HepG2 (cell line): ENCODE results near the gene OR2T6. TPM values are rescaled to one million over a fixed set of nuclear protein-coding genes. Genes with fewer than 3 reads are reported as not detected.

Experiments
- ATAC-seq: fragments of 200-7000 bp; cut with Tn5 transposase; 3 replicates; pipeline ENCODE4 v1.9.1; 2020; ENCODE audit warnings: mild to moderate bottlenecking, moderate library complexity
- BruUV-seq: library from RNA; stranded (reverse); fragments of 400-500 nt; replicated peaks from 2 replicates; lab custom pipeline; 2021; lab: Mats Ljungman, UMichigan
- CTCF ChIA-PET: fragments of 300-600 bp; formaldehyde crosslinking; extraction: SDS; loops from one replicate; lab custom pipeline; 2021; ENCODE audit warnings: low total read pairs, inconsistent platforms, low intra/inter-chr PET ratio; lab: Yijun Ruan, JAX
- POLR2A ChIA-PET: fragments of 350-600 bp; sonication (Branson Sonifier 250); formaldehyde crosslinking; loops from one replicate; lab custom pipeline; 2020; ENCODE audit warnings: antibody characterized with exemption, inconsistent platforms; lab: Yijun Ruan, JAX
- DNase-seq: peaks from one replicate; pipeline ENCODE4 v3.0.0-alpha.2; 2015; ENCODE audit warnings: low spot score
- FAIRE-seq: peaks from 3 replicates; lab custom pipeline; 2011; peaks lifted over from hg19 to GRCh38; lab: Jason Lieb, UNC
- H2AFZ ChIP-seq: one replicate; pipeline ENCODE4 v1.6.1; 2011; ENCODE audit warnings: low read length, inconsistent platforms
- H3K27ac ChIP-seq: fragments of 300-600 bp; 3 replicates; pipeline ENCODE4 v1.8.0; 2011; ENCODE audit warnings: mixed run types, mild to moderate bottlenecking, mixed read lengths, low read length, inconsistent platforms; ENCODE audit not compliant: insufficient read depth; ENCODE audit errors: extremely low read length
- H3K27me3 ChIP-seq, 2 experiments: fragments of 200-600 bp in 1 of 2; 2 replicates in 1 of 2; 3 replicates in 1 of 2; pipeline versions ENCODE4 v1.6.0 to v1.8.0; 2011; ENCODE audit warnings: low read length in 2 of 2, mild to moderate bottlenecking in 2 of 2, moderate library complexity in 2 of 2, inconsistent platforms in 1 of 2; ENCODE audit not compliant: insufficient read depth in 2 of 2, control insufficient read depth in 1 of 2
- H3K36me3 ChIP-seq, 2 experiments: fragments of 200-600 bp in 1 of 2; replicated peaks in 1 of 2; 2 replicates in 1 of 2; 3 replicates in 1 of 2; pipeline versions ENCODE4 v1.5.1 to v1.8.0; 2011; ENCODE audit warnings: low read length in 2 of 2, inconsistent platforms in 1 of 2; ENCODE audit not compliant: insufficient read depth in 2 of 2, control insufficient read depth in 1 of 2
- H3K4me1 ChIP-seq: 2 replicates; pipeline ENCODE4 v1.5.1; 2012; ENCODE audit warnings: low read length, inconsistent platforms; ENCODE audit not compliant: insufficient read depth
- H3K4me2 ChIP-seq: 2 replicates; pipeline ENCODE4 v1.6.0; 2011; ENCODE audit warnings: low read depth, low read length, inconsistent platforms
- H3K4me3 ChIP-seq, 3 experiments: fragments of 200-600 bp in 1 of 3; sonication (generic), shearing (Covaris generic) in 1 of 3; replicated peaks in 1 of 3; 2 replicates each; pipeline ENCODE4 v1.5.1; 2011 to 2016; ENCODE audit warnings: low read length in 3 of 3, inconsistent platforms in 2 of 3, low read depth in 2 of 3, mild to moderate bottlenecking in 2 of 3, control low read depth in 1 of 3, mixed read lengths in 1 of 3; ENCODE audit not compliant: insufficient read depth in 1 of 3
- H3K79me2 ChIP-seq: one replicate; pipeline ENCODE4 v1.6.1; 2011; ENCODE audit warnings: low read length, inconsistent platforms; ENCODE audit not compliant: insufficient read depth
- H3K9ac ChIP-seq: 2 replicates; pipeline ENCODE4 v1.6.0; 2011; ENCODE audit warnings: mild to moderate bottlenecking, low read depth, low read length, inconsistent platforms; ENCODE audit not compliant: insufficient read depth
- H3K9me3 ChIP-seq: 2 replicates; pipeline ENCODE4 v1.5.1; 2012; ENCODE audit warnings: mild to moderate bottlenecking, low read length
- H4K20me1 ChIP-seq: 2 replicates; pipeline ENCODE4 v1.6.0; 2011; ENCODE audit warnings: inconsistent platforms, mild to moderate bottlenecking, low read length, moderate library complexity; ENCODE audit not compliant: insufficient read depth
- ATF4 ChIP-seq, 2 experiments: fragments of 450-650 bp in 1 of 2; sonication (generic) in 1 of 2; formaldehyde crosslinking; IDR thresholded peaks; 2 replicates each; pipeline versions ENCODE4 v1.5.0 to v1.8.0; 2020 to 2022; ENCODE audit warnings: mild to moderate bottlenecking in 1 of 2, missing genetic modification reagents in 1 of 2
- CC2D1A ChIP-seq: sonication (generic); formaldehyde crosslinking; IDR thresholded peaks from 2 replicates; pipeline ENCODE4 v1.8.1; 2023; ENCODE audit warnings: mild to moderate bottlenecking, missing genetic modification reagents
- CHD4 ChIP-seq: fragments of 200-600 bp; sonication (generic); IDR thresholded peaks from 2 replicates; pipeline ENCODE4 v1.7.0; 2017; ENCODE audit warnings: mild to moderate bottlenecking, low read length, borderline replicate concordance
- DR1 ChIP-seq: sonication (generic); formaldehyde crosslinking; IDR thresholded peaks from 2 replicates; pipeline ENCODE4 v1.8.0; 2021; ENCODE audit warnings: mild to moderate bottlenecking, missing genetic modification reagents, inconsistent platforms
- HCFC1 ChIP-seq: fragments of 150-350 bp; IDR thresholded peaks from 2 replicates; pipeline ENCODE4 v1.6.1; 2014; ENCODE audit warnings: low read depth, low read length
- HOXA5 ChIP-seq: sonication (generic); formaldehyde crosslinking; IDR thresholded peaks from 2 replicates; pipeline ENCODE4 v1.4.0; 2020; ENCODE audit warnings: missing genetic modification reagents
- MXD3 ChIP-seq: IDR thresholded peaks from 2 replicates; pipeline ENCODE4 v1.6.1; 2016; ENCODE audit warnings: mild to moderate bottlenecking, missing biosample characterization, missing genetic modification reagents
- RNF2 ChIP-seq: fragments of 450-650 bp; conservative IDR thresholded peaks from 2 replicates; pipeline ENCODE4 v1.6.1; 2016; ENCODE audit warnings: low read depth
- SCMH1 ChIP-seq: sonication (generic); formaldehyde crosslinking; IDR thresholded peaks from 2 replicates; pipeline ENCODE4 v1.9.0; 2021; ENCODE audit warnings: missing genetic modification reagents, mild to moderate bottlenecking, borderline replicate concordance
- ZBTB43 ChIP-seq: sonication (generic); formaldehyde crosslinking; conservative IDR thresholded peaks from 2 replicates; pipeline ENCODE4 v1.4.0; 2020; ENCODE audit warnings: missing genetic modification reagents
- ZNF350 ChIP-seq: sonication (generic); formaldehyde crosslinking; IDR thresholded peaks from 2 replicates; pipeline ENCODE4 v1.4.0; 2020; ENCODE audit warnings: mild to moderate bottlenecking, low read depth, missing genetic modification reagents, borderline replicate concordance
- ZNF414 ChIP-seq: sonication (generic); formaldehyde crosslinking; IDR thresholded peaks from 2 replicates; pipeline ENCODE4 v1.5.0; 2020; ENCODE audit warnings: missing genetic modification reagents
- ZNF430 ChIP-seq: sonication (generic); formaldehyde crosslinking; IDR thresholded peaks from 2 replicates; pipeline ENCODE4 v1.9.0; 2021; ENCODE audit warnings: mild to moderate bottlenecking, missing genetic modification reagents
- WGBS: methylation state at CpG from one replicate; pipeline ENCODE4 v1.1.6; 2017; ENCODE audit warnings: low lambda C conversion rate; 5-methylcytosine and 5-hydroxymethylcytosine counted together
- in situ Hi-C: cut with HindIII; loops from 2 replicates; pipeline ENCODE4 v1.10.0; 2017; ENCODE audit warnings: low pct_unique_long_range_greater_than_20kb; ENCODE audit not compliant: extremely low pct_ligation_motif_present
- intact Hi-C: fragments of 100-400 bp; cut with micrococcal nuclease; formaldehyde crosslinking; loops from one replicate; pipeline ENCODE4 v1.10.0; 2022; ENCODE audit not compliant: unreplicated experiment
- polyA plus RNA-seq, 8 experiments: library from polyadenylated mRNA; depleted of rRNA in 3 of 8; stranded (reverse) in 7 of 8; unstranded in 1 of 8; fragments of >200 nt; fragmentation: Illumina TruSeq in 4 of 8; extraction: Trizol in 4 of 8; gene quantifications; 2 replicates each; pipeline versions ENCODE4 v1.2.1 to v1.2.3, GENCODE V29; 2011 to 2016; ENCODE audit warnings: low read depth in 4 of 8, missing spikeins in 1 of 8, mixed read lengths in 1 of 8; ENCODE audit not compliant: insufficient read depth in 1 of 8
- total RNA-seq, 5 experiments: library from RNA; depleted of rRNA; stranded (reverse); fragments of >200 nt; fragmentation: Illumina TruSeq; extraction: Trizol; gene quantifications; 2 replicates each; pipeline ENCODE4 v1.2.3, GENCODE V29; 2016; ENCODE audit warnings: low read depth in 1 of 5

The OR2T6 gene
- total and polyA plus RNA-seq, 2 of the 13 experiments (the other 11 are each of a cell fraction or from before 2014, with no cell fraction given), result not detected

- no peaks in the 10 kb centered on the region for H3K36me3 ChIP-seq
- no peaks in the 10 kb centered on the region for H3K79me2 ChIP-seq
- no peaks in the 10 kb centered on the region for H3K27me3 ChIP-seq
- ATAC-seq (no peak), DNase-seq (no peak), FAIRE-seq (no peak)
- H3K4me1 ChIP-seq, result no peaks in the 10 kb centered on the region
- H3K9ac ChIP-seq, result no peak overlapping the region
- ChIA-PET POLR2A (no interaction called here), CTCF (no interaction called here)
- no peak overlapping the region for H3K4me2 ChIP-seq
- TF ChIP-seq SCMH1 (CRISPR knock-in tag) (no peak), ZNF350 (CRISPR knock-in tag) (no peak), ZNF414 (CRISPR knock-in tag) (no peak)
- no peak overlapping the region for H2AFZ ChIP-seq
- no peak overlapping the region for H3K27ac ChIP-seq
- H4K20me1 ChIP-seq, result no peaks in the 10 kb centered on the region
- in situ Hi-C loops, result no loop called here
- intact Hi-C loops, result no loop called here
- 0% methylated on average over 3 of the region's 3 CpGs for WGBS
- H3K9me3 ChIP-seq, result peaks cover 89% of the 10 kb centered on the region
- BruUV-seq, result no TSS peak
- H3K4me3 ChIP-seq, result no peak overlapping the region
These were observed 40.7 kb downstream of the OR2T6 start for GRCh38 chr1:248416226-248416625.

GRCh38 chr1:248417854-248418253 is 42.3 kb downstream of the OR2T6 start:
- Histone ChIP-seq H3K4me1 (no peaks in the 10 kb centered on the region), H3K4me3 (no peak overlapping the region), H3K27ac (no peak overlapping the region), H3K27me3 (no peaks in the 10 kb centered on the region), H3K9me3 (peaks cover 77% of the 10 kb centered on the region), H3K36me3 (no peaks in the 10 kb centered on the region), H3K79me2 (no peaks in the 10 kb centered on the region), H2AFZ (no peak overlapping the region), H4K20me1 (no peaks in the 10 kb centered on the region), H3K9ac (no peak overlapping the region), H3K4me2 (no peak overlapping the region)
- ATAC-seq (no peak), FAIRE-seq (no peak), DNase-seq (no peak)
- no peak for TF ChIP-seq CC2D1A (CRISPR knock-in tag)
- TF ChIP-seq CHD4, result no peak
- no peak for TF ChIP-seq RNF2
- TF ChIP-seq DR1 (CRISPR knock-in tag), result no peak
- TF ChIP-seq ATF4 (CRISPR knock-in tag; IDR thresholded peaks at IDR 0.05), result no peak
- TF ChIP-seq MXD3 (CRISPR knock-in tag), result no peak
- no peak for TF ChIP-seq HOXA5 (CRISPR knock-in tag)
- TF ChIP-seq ZBTB43 (CRISPR knock-in tag), result no peak
- no peak for TF ChIP-seq HCFC1
- TF ChIP-seq ZNF430, result no peak
- intact Hi-C loops, result no loop called here
- in situ Hi-C loops, result no loop called here
- BruUV-seq, result no TSS peak
- ChIA-PET CTCF (no interaction called here), POLR2A (no interaction called here)
- WGBS, result 0% methylated on average over 2 of the region's 2 CpGs
